Left ventricle myocardium superior (tissue), 1 donor: ENCODE measurements around the gene MARK3. TPM values are rescaled to one million over a fixed set of nuclear protein-coding genes. Genes with fewer than 3 reads are reported as not detected.
"Not testable (repeated sequence)": the region's sequence is repeated elsewhere in the genome, so short reads cannot be mapped to it uniquely, and the experiment has no call there.

Experiments used
- ATAC-seq: fragments of 200-7000 bp; cut with Tn5 transposase; one replicate; pipeline ENCODE4 v1.9.1; 2020; ENCODE audit warnings: mild to moderate bottlenecking, moderate library complexity
- DNase-seq: peaks from one replicate; pipeline ENCODE4 v3.0.0-alpha.2; 2020
- intact Hi-C: fragments of 100-400 bp; cut with micrococcal nuclease; formaldehyde crosslinking; loops from one replicate; pipeline ENCODE4 v1.11.0; 2022
- total RNA-seq: library from RNA; stranded (reverse); fragmentation: NEBNext Ultra II Directional; extraction: Animal tissue kit (Norgen Biotek cat#: 25700); gene quantifications from one replicate; pipeline ENCODE4 v1.2.1, GENCODE V29; 2021
- donor health status: DM: no; HTN: yes; CAD: no; lungs with severe emphysema.

Gene MARK3
- total RNA-seq, 1 donor from 2014 or later = 127 TPM

DNA sequence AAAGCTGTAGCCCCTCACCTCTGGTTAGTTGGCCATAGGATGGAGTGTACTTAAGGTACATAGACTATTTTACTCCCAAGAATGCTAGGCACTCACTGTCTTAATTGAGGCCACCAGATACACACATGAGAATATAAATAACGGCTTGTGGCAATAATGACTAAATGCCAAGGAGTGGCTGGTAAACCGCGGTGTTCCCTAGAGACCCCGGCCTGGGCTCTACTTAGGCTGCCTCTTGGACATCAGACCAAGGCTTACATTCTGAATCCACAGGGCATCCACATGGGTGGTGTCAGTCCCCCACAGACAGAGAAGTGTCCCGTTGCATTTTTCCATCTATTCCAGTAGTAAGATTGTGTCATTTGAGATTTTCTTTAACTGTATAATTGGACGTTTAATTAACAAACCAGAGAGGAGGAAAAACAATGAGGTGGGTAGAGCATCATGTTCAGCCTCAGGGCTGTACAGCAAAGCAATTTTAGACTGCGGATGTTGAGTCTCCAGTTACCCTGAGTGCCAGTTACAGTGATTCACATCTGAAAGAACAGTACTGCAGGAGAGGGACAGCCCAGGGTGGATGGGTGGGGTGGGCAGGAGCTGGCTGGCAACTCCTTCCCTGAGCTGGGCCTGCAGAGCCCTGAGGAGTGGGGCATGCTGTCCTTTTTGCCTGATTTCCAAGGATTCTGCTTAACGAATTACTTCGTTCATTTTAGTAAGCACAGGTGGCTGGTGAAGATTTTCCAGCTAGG lies 116.9 kb downstream of the MARK3 start:
- ATAC-seq = no peak
- intact Hi-C loops = no loop called here
- DNase-seq = no peak

DNA sequence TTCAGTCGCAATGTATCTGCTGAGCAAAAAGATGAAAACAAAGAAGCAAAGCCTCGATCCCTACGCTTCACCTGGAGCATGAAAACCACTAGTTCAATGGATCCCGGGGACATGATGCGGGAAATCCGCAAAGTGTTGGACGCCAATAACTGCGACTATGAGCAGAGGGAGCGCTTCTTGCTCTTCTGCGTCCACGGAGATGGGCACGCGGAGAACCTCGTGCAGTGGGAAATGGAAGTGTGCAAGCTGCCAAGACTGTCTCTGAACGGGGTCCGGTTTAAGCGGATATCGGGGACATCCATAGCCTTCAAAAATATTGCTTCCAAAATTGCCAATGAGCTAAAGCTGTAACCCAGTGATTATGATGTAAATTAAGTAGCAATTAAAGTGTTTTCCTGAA lies 117.7 kb downstream of the MARK3 start:
- intact Hi-C loops = no loop called here
- DNase-seq (no peak), ATAC-seq (no peak)

DNA sequence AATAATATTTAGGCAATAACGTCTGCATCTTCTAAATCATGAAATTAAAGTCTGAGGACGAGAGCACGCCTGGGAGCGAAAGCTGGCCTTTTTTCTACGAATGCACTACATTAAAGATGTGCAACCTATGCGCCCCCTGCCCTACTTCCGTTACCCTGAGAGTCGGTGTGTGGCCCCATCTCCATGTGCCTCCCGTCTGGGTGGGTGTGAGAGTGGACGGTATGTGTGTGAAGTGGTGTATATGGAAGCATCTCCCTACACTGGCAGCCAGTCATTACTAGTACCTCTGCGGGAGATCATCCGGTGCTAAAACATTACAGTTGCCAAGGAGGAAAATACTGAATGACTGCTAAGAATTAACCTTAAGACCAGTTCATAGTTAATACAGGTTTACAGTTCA lies 118.1 kb downstream of the MARK3 start:
- ATAC-seq (no peak), DNase-seq (no peak)
- intact Hi-C loops = no loop called here

DNA sequence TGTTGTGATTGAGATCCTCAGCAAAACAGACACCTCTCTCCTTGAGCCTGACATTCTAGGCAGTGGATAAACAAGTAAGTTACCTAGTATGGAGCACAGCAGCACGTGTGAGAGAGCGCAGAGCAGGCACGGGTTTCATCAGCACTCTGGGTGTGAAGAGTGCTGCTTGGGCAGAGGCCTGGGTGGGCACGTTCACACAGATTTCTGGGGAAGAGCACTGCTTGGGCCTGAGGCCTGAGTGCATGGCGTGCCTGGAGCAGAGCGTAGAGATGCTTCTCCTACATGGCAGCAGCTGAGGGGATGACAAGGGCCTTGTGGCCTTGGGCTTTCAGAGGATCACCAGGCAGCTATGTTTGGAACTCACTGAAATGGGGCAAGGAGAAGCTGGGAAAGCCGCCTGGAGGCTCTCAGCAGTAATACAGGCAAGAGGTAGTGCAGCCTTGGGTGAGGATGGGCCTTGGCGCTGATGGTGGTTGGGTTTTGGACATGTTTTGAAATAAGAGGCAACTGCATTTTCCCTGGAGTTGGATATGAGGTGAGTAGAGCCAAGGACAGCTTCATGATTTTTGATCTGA lies 119.9 kb downstream of the MARK3 start:
- DNase-seq (no peak), ATAC-seq (no peak)
- intact Hi-C loops = no loop called here

DNA sequence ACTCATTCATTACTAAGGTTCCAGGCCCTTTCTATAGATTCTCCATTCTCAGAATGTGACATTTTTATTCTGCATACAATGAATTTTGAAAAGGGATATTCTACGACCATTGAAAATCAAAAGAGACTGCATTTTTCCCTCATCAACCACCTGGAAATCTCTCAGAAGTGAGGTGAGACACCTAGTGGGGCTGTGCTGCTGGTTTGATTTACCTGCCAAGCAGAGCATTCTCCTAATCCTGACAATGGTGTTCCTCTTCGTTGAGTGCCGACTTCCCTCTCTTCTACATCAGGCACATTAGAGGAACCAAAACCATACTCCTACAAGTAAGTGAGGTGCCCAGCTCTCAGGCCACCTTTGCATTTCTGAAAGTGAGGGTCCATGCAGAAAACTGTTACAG lies 122.5 kb downstream of the MARK3 start:
- DNase-seq (no peak), ATAC-seq (no peak)
- intact Hi-C loops = no loop called here

DNA sequence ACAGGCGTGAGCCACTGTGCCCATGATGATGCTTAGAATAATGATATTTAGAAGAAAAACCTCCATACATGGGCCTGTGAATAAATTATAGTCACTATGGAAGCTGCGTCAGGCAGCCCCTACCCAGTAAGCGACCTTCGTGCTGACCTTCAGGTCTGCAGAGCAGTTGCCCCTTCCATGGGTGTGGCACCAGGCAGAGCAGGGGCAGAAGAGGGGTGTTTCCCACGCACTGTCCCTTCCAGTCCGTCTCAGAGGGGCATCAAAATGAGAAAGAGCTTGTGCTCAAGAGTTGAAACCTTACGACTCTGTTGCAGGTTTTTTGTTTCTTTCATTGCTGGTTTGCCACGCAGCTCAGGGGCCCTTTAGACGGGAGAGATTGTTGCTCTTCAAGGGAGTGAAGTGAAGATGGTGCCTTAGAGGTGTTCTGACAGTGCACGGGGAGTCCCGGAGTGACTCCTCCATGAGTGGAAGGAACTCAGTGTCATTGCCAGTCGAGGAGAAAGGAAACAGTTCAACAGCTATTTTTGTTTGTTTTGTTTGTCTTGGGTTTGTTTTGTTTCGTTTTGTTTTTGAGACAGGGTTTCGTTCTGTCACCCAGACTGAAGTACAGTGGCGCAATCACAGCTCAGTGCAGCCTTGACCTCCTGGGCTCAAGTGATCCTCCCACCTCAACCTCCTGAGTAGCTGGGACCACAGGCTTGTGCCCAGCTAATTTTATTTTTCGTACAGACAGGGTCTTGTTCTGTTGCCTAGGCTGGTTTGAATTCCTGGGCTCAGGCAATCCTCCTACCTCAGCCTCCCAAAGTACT lies 123.5 kb downstream of the MARK3 start:
- intact Hi-C loops = no loop called here
- DNase-seq (no peak), ATAC-seq (no peak)

DNA sequence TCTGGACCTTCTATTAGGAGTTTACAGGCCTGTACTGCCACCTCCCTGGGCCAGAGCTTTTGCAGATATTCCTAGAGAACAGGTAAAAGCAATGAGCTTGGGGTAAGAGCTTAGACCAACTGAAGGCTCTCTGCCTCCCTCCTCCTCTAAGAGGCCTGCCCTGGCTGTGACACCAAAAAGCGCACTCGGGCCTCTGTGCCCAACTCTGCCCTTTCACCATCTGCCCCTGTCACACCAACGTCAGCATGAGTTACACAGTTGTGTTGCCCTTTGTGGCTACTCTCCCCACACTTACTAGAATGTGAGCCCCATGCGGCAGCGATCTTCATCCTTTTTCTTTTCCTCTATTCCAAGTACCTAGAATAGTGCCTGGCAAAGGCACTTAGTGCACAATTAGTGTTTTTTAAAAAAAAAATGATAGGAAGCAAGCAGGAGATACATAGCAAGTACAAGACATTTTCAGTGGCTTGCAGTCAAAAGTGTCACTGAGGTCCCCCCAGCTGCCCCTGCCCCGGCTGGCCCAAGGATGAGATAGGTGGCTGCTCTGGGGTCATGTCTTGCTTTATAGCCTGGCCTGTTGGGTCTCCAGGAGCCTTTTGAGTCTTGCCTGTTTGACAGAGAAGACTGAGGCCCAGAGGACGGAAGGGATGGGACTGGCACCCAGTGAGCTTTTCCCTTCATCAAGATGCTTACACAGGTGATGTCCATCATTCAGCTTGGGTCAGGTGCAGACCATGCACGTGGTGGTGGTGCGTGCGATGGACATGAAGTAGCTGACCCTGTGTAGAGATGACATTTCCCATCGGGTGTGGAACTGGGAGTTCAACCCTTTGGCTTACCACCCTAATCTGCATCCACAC lies 124.9 kb downstream of the MARK3 start:
- DNase-seq (no peak), ATAC-seq (no peak)
- intact Hi-C loops = no loop called here

DNA sequence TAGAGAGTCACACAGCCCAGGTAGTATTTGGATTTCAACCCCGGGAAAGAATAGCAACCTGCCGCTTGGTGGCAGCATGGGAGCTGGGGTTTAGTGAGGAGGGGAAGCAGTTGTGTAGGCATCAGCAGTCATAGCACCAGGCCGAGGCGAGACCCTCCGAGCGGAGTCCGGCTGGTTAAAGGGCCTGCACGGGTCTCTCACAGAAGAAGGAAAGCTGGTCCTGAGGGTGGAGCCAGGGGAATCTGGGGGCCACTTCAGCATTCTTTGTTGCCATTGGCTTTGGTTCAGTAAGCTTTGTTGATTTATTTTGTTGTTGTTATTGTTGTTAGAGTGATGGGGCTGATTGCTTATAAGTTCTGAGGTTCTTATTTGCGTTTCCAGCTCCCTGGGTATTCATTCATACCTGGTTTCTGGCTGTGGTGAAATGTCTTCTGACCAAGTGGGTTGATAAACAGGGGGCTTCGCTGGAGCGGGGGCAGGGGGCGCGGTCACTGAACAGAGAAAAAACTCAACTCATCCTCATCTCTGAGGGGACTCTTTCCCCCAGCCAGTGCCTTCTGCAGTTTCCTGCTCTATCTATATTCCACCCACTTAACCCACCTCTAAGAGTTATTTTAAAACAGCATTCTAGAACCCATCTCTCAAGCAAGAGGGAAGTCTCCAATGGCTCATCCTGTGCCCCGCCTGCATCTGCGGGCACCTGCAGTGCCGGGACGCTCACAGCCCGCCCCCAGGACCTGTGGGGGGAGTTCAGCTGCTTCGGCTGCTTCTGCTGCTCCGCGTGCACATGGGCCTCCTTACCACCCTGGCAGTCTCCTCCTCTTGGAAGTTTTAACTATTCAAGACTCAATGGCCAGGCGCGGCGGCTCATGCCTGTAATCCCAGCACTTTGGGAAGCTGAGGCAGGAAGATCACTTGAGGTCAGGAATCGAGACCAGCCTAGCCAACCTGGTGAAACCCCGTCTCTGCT lies 125.8 kb downstream of the MARK3 start:
- intact Hi-C loops = no loop called here
- no peak for ATAC-seq
- no peak for DNase-seq

DNA sequence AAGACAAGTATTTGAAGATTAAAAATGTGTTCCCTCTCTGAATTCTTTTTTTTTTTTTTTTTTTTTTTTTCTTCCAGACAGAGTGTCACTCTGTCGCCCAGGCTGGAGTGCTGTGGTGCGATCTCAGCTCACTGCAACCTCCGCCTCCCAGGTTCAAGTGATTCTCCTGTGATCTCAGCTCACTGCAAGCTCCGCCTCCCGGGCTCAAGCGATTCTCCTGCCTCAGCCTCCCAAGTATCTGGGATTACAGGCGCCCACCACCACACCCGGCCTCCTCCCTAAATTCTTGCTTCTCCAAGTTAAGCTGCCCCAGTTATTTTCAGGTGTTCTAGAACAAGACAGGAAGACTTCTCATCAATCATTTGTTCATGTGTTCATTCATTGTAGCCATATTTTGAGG lies 127.0 kb downstream of the MARK3 start:
- DNase-seq = peak; percentile 12
- intact Hi-C loops, ATAC-seq: not testable (repeated sequence)

DNA sequence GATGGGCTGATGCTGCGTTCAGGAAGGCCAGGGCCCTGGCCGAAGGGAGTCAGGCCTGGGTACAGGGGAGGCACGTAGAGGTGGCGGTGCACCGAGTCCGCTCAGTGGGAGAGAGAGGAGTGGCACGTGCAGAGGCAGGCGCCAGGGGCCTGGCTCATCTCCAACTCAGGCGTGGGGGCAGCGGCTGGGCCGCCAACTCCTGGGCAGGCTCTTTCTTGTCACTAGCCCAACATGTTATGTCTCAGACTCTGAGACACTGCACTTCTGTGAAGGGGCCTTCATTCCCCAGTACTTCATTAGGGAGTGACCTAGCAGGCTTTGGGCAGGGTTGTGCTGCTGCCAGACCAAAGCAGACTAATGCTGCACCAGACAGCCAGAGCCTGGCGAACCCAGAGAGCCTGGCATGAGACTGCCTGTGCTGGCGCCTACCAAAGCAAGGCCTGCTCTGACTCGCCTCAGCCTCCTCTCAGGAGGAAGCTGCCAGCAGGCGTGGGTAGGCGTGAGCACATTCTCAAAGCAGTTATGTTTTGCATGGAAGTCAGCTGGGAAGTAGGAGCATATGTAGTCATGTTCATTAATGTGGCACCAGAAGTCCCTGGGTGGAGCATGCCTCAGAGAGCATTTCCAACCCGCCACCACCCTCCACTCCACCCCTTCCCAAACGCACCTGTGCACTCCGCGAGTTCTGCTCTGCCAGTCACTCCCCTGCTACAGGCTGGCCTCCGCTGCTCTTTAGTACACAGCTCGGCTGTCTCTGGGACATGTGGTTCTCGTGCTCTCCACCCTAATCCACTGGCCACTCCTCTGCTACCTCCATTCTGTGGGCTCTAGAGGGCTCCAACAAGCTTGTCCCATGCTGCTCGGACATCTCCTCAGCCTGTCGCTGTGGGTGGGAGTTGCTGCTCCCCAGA lies 127.7 kb downstream of the MARK3 start:
- peak; percentile 76 for DNase-seq
- intact Hi-C loops = no loop called here
- peak; percentile 76 for ATAC-seq

DNA sequence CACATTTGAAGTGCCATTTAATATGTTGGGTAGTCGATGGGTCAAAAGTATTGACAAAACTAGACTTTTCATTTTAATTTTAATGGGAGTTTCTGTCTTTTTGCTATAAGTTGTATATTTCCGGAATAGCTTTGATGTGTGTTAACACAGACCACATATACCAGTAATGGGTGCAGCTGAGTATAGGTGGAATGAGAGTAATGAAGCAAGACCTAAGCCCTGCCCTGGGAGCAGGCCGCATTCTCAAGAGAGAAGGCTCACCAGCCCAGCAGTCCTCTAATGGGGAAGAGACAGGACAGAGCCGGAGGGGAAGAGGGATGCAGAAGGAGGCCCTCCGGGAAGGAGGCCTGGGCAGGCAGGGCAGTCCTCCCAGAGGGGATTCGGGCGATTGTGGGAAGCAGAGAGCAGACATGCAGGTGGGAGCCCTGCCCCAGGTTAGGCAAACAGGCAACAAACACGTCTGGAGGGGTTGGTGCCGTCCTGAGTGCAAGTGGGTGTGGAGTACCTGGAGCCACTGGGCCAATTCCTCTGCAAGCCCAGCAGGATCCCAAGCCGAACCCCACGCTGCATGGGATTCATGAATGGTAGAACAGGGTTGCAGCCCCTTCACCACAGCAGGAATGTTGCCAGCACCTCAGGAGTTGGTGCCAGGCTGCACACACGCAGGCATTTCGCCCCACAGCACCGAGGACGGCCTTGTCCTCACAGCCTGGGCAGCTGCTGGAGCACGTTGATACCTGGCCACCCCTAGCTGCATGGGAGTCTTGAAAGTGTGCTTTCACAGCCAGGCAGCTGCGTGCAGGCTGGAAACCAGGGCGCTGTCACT lies 129.6 kb downstream of the MARK3 start:
- DNase-seq (peak; percentile 29), ATAC-seq (no peak)
- intact Hi-C loops = no loop called here

DNA sequence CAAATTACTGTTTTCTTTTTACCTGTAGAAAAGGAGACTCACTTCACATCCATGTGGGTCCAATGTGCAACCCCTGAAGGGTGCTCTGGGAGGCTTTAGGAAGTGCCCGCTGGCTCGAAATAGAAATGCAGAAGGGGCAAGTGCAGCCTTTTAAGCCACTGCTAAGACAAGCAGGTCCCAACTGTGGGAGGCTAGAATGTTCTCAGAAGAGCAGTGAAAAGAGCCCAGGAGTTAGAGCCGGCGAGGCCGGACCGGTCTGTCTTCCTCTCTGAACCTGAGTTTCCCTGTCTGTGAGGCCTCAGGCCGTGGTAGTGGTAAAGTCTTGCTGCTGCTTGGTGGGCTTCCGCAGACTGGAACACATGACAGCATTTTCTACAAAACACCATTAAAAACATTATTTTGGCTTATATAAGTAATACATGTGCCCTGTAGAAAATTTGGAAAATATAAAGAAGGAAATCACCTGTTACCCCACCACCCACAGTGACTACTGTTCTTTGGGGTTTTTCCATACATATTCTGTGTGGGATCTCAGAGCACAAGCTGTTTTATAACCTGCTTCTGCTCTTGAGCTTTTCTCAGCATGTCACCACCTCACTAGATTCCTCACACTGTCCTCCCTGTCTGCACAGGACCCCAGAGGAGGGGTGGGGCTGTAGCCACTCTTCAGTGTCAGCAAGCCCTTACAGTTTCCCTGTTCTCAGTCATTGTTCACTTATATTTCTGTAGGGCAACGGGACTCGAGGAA lies 131.4 kb downstream of the MARK3 start:
- DNase-seq = peak; percentile 6
- intact Hi-C loops = no loop called here
- no peak for ATAC-seq

DNA sequence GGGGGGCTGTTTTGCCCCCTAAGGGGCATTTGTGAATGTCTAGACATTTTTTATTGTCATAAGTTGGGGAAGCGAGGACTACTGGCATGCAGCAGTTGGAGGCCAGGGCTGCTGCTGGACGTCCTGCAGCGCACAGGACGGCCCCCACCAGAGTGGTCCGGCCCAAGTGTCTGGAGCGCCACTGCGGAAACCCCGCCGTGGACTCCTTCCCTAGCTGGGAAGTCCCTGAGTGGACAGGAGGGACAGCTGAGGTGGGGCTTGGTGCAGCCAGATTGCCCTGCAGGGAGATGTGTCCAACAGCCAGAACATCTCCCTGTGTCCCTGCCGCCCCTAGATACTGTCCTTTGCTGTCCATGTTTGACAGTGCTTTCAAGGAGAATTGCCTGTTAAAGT lies 132.0 kb downstream of the MARK3 start:
- peak; percentile 37 for DNase-seq
- intact Hi-C loops = no loop called here
- no peak for ATAC-seq

DNA sequence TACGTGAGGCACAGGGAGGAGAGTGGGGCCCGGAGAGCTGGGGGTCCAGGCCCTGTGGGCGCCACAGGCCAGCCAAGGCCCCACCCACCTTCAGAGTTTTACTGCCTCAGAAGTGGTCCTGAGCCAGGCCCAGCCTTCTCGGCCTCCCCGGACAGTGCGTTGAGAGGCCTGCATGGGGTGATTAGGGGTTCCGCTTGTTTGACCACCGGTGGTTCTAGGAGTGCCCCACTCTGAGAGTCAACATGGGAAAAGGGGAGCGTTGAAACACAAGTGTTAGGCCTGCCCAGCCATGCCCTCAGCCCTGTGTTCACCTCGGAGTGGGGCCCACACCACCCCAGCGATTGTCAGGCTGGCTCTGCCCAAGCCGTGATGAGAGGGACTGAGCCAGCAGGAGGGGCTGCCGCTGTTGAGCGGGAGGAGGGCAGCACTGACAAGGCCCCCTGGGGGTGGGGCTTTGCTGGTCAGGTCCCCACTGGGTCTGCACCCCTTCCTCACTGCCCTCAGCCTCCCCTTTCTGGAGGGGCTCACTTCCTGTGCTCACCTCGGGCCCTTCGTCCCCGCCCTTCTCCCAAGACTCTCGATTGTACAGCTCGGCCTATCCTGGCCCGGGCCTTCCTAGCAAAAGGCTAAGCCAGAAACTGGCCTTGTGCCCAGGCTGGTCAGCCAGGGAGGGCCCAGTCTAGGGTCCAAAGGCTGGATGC lies 132.7 kb downstream of the MARK3 start:
- DNase-seq = peak; percentile 66
- intact Hi-C loops = no loop called here
- peak; percentile 3 for ATAC-seq

DNA sequence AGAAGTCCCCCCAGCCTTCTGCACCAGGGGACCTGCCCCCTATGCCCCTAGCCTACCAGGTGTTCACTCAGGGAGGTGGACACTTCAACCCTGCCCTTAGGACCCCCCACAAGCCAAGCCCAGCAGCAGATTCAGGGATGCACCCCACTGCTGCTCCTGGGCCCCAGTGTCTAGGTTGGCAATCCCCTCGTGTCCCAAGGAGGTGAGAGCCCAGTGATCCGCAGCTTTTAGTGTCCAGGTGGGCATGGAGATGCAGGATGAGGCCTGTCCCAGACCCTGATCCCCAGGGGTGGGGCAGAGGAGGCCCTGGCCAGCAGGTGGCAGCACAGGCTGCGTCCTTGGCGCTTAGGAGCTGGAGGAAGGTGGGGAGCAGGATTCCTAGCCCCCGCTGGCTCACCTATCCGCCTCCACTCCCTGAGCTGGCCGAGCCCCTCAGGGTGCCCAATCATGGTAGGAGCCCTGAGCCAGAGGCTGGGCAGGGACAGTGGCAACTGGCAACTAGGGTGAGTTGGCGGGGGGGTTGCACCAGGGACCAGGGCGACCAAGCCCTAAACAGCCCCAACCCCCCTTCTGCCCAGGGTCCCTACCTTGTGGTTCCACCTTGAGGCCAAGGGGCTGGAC lies 133.3 kb downstream of the MARK3 start:
- peak; percentile 39 for ATAC-seq
- intact Hi-C loops = no loop called here

More for the DNA sequence above, 133.3 kb downstream of the MARK3 start:
- peak; percentile 85 for DNase-seq
